Ovary (tissue), 9 donors: ENCODE data around the gene CD276. TPM values are rescaled to one million over a fixed set of nuclear protein-coding genes. Genes with fewer than 3 reads are reported as not detected.

ENCODE experiments used
- DNase-seq, 5 donors: peaks; one replicate each; pipeline ENCODE4 v3.0.0-alpha.2; 2019 to 2020
- H3K27ac ChIP-seq, 2 donors: fragments of 200-600 bp; one replicate each; pipeline versions ENCODE4 v1.5.1 to v1.8.0; 2019 to 2022
- H3K27me3 ChIP-seq: fragments of 200-600 bp; one replicate; pipeline ENCODE4 v1.8.0; 2022
- H3K36me3 ChIP-seq: fragments of 200-600 bp; sonication (generic); one replicate; pipeline ENCODE4 v1.5.1; 2019
- H3K4me1 ChIP-seq: one replicate; pipeline ENCODE4 v1.8.1; 2013; ENCODE audit warnings: mild to moderate bottlenecking, moderate library complexity; ENCODE audit not compliant: insufficient read depth
- H3K4me3 ChIP-seq: fragments of 200-600 bp; sonication (generic); one replicate; pipeline ENCODE4 v1.5.1; 2017
- H3K9me3 ChIP-seq, 2 donors: fragments of 200-600 bp in 1 of 2; sonication (generic) in 1 of 2; one replicate each; pipeline versions ENCODE4 v1.5.1 to v1.8.1; 2013 to 2019; ENCODE audit warnings: mild to moderate bottlenecking in 1 of 2, moderate library complexity in 1 of 2
- CTCF ChIP-seq, 3 donors: fragments of 450-650 bp in 2 of 3; fragments of 200-600 bp in 1 of 3; IDR thresholded peaks; one replicate each; pipeline versions ENCODE4 v1.5.1 to v1.8.0; 2016 to 2022; ENCODE audit warnings: antibody characterized with exemption in 3 of 3, mild to moderate bottlenecking in 1 of 3
- EP300 ChIP-seq: sonication (generic); formaldehyde crosslinking; IDR thresholded peaks from one replicate; pipeline ENCODE4 v1.6.1; 2017; ENCODE audit warnings: antibody characterized with exemption
- POLR2A ChIP-seq: fragments of 450-650 bp; IDR thresholded peaks from one replicate; pipeline ENCODE4 v1.6.1; 2017; ENCODE audit warnings: antibody characterized with exemption, mild to moderate bottlenecking, moderate library complexity
- whole genome bisulfite sequencing, 3 donors: extraction: QIAGEN DNeasy Blood & Tissue Kit in 1 of 3; methylation state at CpG; one replicate each; pipeline versions ENCODE4 v1.1.5 to v1.1.7; 2013 to 2017; 5-methylcytosine and 5-hydroxymethylcytosine counted together
- intact Hi-C, 4 donors: fragments of 100-400 bp; cut with DNase I; formaldehyde crosslinking; loops; one replicate each; pipeline versions ENCODE4 v1.11.0 to v1.15.1; 2022 to 2023
- polyA plus RNA-seq, 2 donors: library from polyadenylated mRNA; stranded (reverse); fragments of 200-250 nt in 1 of 2; fragments of 350-450 nt in 1 of 2; fragmentation: Illumina TruSeq in 1 of 2; extraction: RNeasy Lipid Tissue Mini Kit (QIAGEN cat#74804) in 1 of 2; gene quantifications; one replicate each; pipeline ENCODE4 v1.2.3, GENCODE V29; 2013 to 2014
- total RNA-seq, 7 donors: library from RNA; depleted of rRNA in 2 of 7; stranded (reverse); fragments of >200 nt in 2 of 7; fragmentation: NEBNext Ultra II Directional in 3 of 7; extraction: Animal tissue kit (Norgen Biotek cat#: 25700) in 3 of 7; gene quantifications; one replicate each; pipeline versions ENCODE4 v1.1.0 to v1.2.4, GENCODE V29; 2016 to 2023
- donor health status: DM: no; HTN: no; CAD: no; lungs with moderate emphysema.
- donor health status: DM: no; HTN: no; CAD: no.
- donor health status: Bipolar disorder and iron deficiency.
- donor health status: DM: yes; HTN: yes; CAD: no.
- donor health status: DM: no; HTN: no; CAD: no.
- donor health status: DM: yes; HTN: yes; CAD: no.

The CD276 gene
- total and polyA plus RNA-seq, 9 donors, result 22.5 to 69.2 (median 53.7) TPM

- intact Hi-C loops, result no loop called here
- no peak for TF ChIP-seq POLR2A
- no peak for TF ChIP-seq EP300
- no peak for TF ChIP-seq CTCF (IDR thresholded peaks at IDR 0.05)
- 41 to 69% (median 62%) methylated on average over 3 of the region's 3 CpGs for whole genome bisulfite sequencing, 3 donors
Measured at GRCh38 chr15:73732930-73733329, 48.7 kb downstream of the CD276 start.

GRCh38 chr15:73737535-73737934 is 53.4 kb downstream of the CD276 start:
- WGBS, 3 donors, result 59 to 70% (median 63%) methylated on average over 7 of the region's 7 CpGs
- H3K27ac ChIP-seq, result no peak overlapping the region
- H3K36me3 ChIP-seq, result no peaks in the 10 kb centered on the region
- intact Hi-C loops, result no loop called here
- no peaks in the 10 kb centered on the region for H3K4me1 ChIP-seq
- H3K4me3 ChIP-seq, result no peak overlapping the region
- H3K9me3 ChIP-seq, result no peaks in the 10 kb centered on the region
- no peak for DNase-seq
- H3K27me3 ChIP-seq, result no peaks in the 10 kb centered on the region
- TF ChIP-seq EP300 (no peak), CTCF (IDR thresholded peaks at IDR 0.05) (no peak), POLR2A (no peak)

More at GRCh38 chr15:73732930-73733329, 48.7 kb downstream of the CD276 start:
- Histone ChIP-seq H3K9me3 (no peaks in the 10 kb centered on the region), H3K27ac (no peak overlapping the region), H3K4me1 (no peaks in the 10 kb centered on the region), H3K27me3 (no peaks in the 10 kb centered on the region), H3K36me3 (no peaks in the 10 kb centered on the region), H3K4me3 (no peak overlapping the region)
- DNase-seq, result no peak

GRCh38 chr15:73740152-73741048 is 56.2 kb downstream of the CD276 start:
- WGBS, 3 donors, result 90 to 96% (median 93%) methylated on average over 24 to 25 of the region's 25 CpGs
- H3K4me1 ChIP-seq, result no peaks in the 10 kb centered on the region
- intact Hi-C loops, result no loop called here
- H3K36me3 ChIP-seq, result no peaks in the 10 kb centered on the region
- H3K27me3 ChIP-seq, result no peaks in the 10 kb centered on the region
- H3K27ac ChIP-seq, result peak overlapping the region in 1 of 2 donors; percentile 6
- TF ChIP-seq CTCF (IDR thresholded peaks at IDR 0.05) (no peak), POLR2A (no peak), EP300 (no peak)
- no peaks in the 10 kb centered on the region for H3K9me3 ChIP-seq
- H3K4me3 ChIP-seq, result no peak overlapping the region
- DNase-seq, result no peak

GRCh38 chr15:73741321-73741836 is 57.2 kb downstream of the CD276 start:
- intact Hi-C loops, result no loop called here
- no peak for TF ChIP-seq EP300
- no peak for TF ChIP-seq CTCF (IDR thresholded peaks at IDR 0.05)
- no peak for TF ChIP-seq POLR2A
- WGBS, 3 donors, result 33 to 35% (median 35%) methylated on average over 3 of the region's 3 CpGs

More at GRCh38 chr15:73741321-73741836, 57.2 kb downstream of the CD276 start:
- DNase-seq, result no peak
- Histone ChIP-seq H3K9me3 (no peaks in the 10 kb centered on the region), H3K4me3 (no peak overlapping the region), H3K4me1 (no peaks in the 10 kb centered on the region), H3K27ac (no peak overlapping the region), H3K36me3 (no peaks in the 10 kb centered on the region), H3K27me3 (no peaks in the 10 kb centered on the region)
